K562 (cell line): ENCODE measurements around the gene PTPRT. TPM values are rescaled to one million over a fixed set of nuclear protein-coding genes. Genes with fewer than 3 reads are reported as not detected.

Experiments used
- ATAC-seq: fragments of 200-7000 bp; cut with Tn5 transposase; 3 replicates; pipeline ENCODE4 v1.9.1; 2020; ENCODE audit warnings: moderate library complexity
- BruUV-seq: library from RNA; stranded (reverse); fragments of 400-500 nt; replicated peaks from 2 replicates; lab custom pipeline; 2021; lab: Mats Ljungman, UMichigan
- CTCF ChIA-PET: fragments of 300-600 bp; formaldehyde crosslinking; extraction: SDS; loops from one replicate; lab custom pipeline; 2021; ENCODE audit warnings: low intra/inter-chr PET ratio; lab: Yijun Ruan, JAX
- POLR2A ChIA-PET: fragments of 300-600, 350-650 bp; sonication (Branson Sonifier 250); formaldehyde crosslinking; extraction: SDS; loops from one replicate; lab custom pipeline; 2021; ENCODE audit warnings: antibody characterized with exemption, inconsistent platforms; lab: Yijun Ruan, JAX
- DNase-seq, 4 experiments: peaks; one replicate each; pipeline versions ENCODE4 v3.0.0 to v3.0.0-alpha.2; 2011 to 2018; ENCODE audit warnings: low spot score in 3 of 4, mixed read lengths in 3 of 4; ENCODE audit errors: extremely low read depth in 1 of 4
- FAIRE-seq: peaks from 2 replicates; lab custom pipeline; 2011; peaks lifted over from hg19 to GRCh38; lab: Jason Lieb, UNC
- H2AFZ ChIP-seq: 2 replicates; pipeline ENCODE4 v1.6.0; 2011; ENCODE audit warnings: low read depth, low read length, control low read depth, inconsistent platforms
- H3K27ac ChIP-seq: fragments of 200-600 bp; 3 replicates; pipeline ENCODE4 v1.8.0; 2011; ENCODE audit warnings: low read depth, mild to moderate bottlenecking, control low read depth, inconsistent platforms, low read length, moderate library complexity, mixed read lengths; ENCODE audit errors: extremely low read depth
- H3K27me3 ChIP-seq, 2 experiments: fragments of 300-600 bp in 1 of 2; 2 replicates in 1 of 2; 3 replicates in 1 of 2; pipeline versions ENCODE4 v1.6.0 to v1.8.0; 2011; ENCODE audit warnings: inconsistent platforms in 2 of 2, low read length in 2 of 2, mild to moderate bottlenecking in 1 of 2, mixed read lengths in 1 of 2, moderate library complexity in 1 of 2; ENCODE audit not compliant: control insufficient read depth in 2 of 2, insufficient read depth in 2 of 2
- H3K36me3 ChIP-seq: fragments of 300-600 bp; 3 replicates; pipeline ENCODE4 v1.8.0; 2011; ENCODE audit warnings: mild to moderate bottlenecking, low read length, inconsistent platforms; ENCODE audit not compliant: control insufficient read depth, insufficient read depth
- H3K4me1 ChIP-seq, 2 experiments: fragments of 200-600 bp in 1 of 2; replicated peaks in 1 of 2; 2 replicates in 1 of 2; 3 replicates in 1 of 2; pipeline versions ENCODE4 v1.5.1 to v1.8.0; 2011; ENCODE audit warnings: inconsistent platforms in 2 of 2, low read length in 2 of 2, mild to moderate bottlenecking in 1 of 2, mixed read lengths in 1 of 2, moderate library complexity in 1 of 2; ENCODE audit not compliant: control insufficient read depth in 2 of 2, insufficient read depth in 2 of 2
- H3K4me2 ChIP-seq: 2 replicates; pipeline ENCODE4 v1.6.1; 2011; ENCODE audit warnings: low read length, control low read depth, inconsistent platforms, mixed read lengths; ENCODE audit not compliant: insufficient read depth
- H3K4me3 ChIP-seq: fragments of 200-600 bp; sonication (generic), shearing (Covaris generic); 2 replicates; pipeline ENCODE4 v1.5.1; 2016; ENCODE audit warnings: control low read depth, inconsistent platforms
- H3K79me2 ChIP-seq: fragments of 200-600 bp; 3 replicates; pipeline ENCODE4 v1.8.0; 2011; ENCODE audit warnings: low read length, inconsistent platforms; ENCODE audit not compliant: control insufficient read depth, insufficient read depth
- H3K9ac ChIP-seq, 2 experiments: 2 replicates each; pipeline versions ENCODE4 v1.6.0 to v1.6.1; 2011; ENCODE audit warnings: low read depth in 2 of 2, low read length in 2 of 2, control low read depth in 1 of 2, inconsistent platforms in 1 of 2, mild to moderate bottlenecking in 1 of 2, mixed read lengths in 1 of 2; ENCODE audit not compliant: insufficient read depth in 1 of 2
- H3K9me1 ChIP-seq: one replicate; pipeline ENCODE4 v1.6.0; 2011; ENCODE audit warnings: inconsistent platforms, mild to moderate bottlenecking, low read length, moderate library complexity; ENCODE audit not compliant: control insufficient read depth, insufficient read depth
- H3K9me3 ChIP-seq: replicated peaks from 2 replicates; pipeline ENCODE4 v1.5.1; 2011; ENCODE audit warnings: low read depth, low read length, inconsistent platforms; ENCODE audit not compliant: control insufficient read depth, insufficient read depth
- H4K20me1 ChIP-seq: replicated peaks from 2 replicates; pipeline ENCODE4 v1.6.1; 2011; ENCODE audit warnings: low read length, inconsistent platforms, mixed read lengths; ENCODE audit not compliant: control insufficient read depth, insufficient read depth
- CHD7 ChIP-seq: fragments of 200-600 bp; sonication (generic); IDR thresholded peaks from one replicate; pipeline ENCODE4 v1.6.1; 2012; ENCODE audit warnings: mild to moderate bottlenecking, low read depth, low read length, inconsistent platforms
- ETS1 ChIP-seq: conservative IDR thresholded peaks from 2 replicates; pipeline ENCODE4 v1.6.1; 2011; ENCODE audit warnings: low read depth, mild to moderate bottlenecking, low read length; ENCODE audit not compliant: control insufficient read depth
- HMG20B ChIP-seq: fragments of 250-450 bp; sonication (Bioruptor Pico); IDR thresholded peaks from 2 replicates; pipeline ENCODE4 v1.5.0; 2021; ENCODE audit warnings: mild to moderate bottlenecking
- HNRNPL ChIP-seq: fragments of 200-400 bp; formaldehyde crosslinking; IDR thresholded peaks from 2 replicates; pipeline ENCODE4 v1.6.1; 2017; ENCODE audit warnings: low read depth, mild to moderate bottlenecking, low read length
- KLF10 ChIP-seq: fragments of 250-450 bp; sonication (Bioruptor Pico); IDR thresholded peaks from 2 replicates; pipeline ENCODE4 v1.6.1; 2021; ENCODE audit warnings: matching md5 sums
- MEIS2 ChIP-seq: fragments of 450-650 bp; IDR thresholded peaks from 2 replicates; pipeline ENCODE4 v1.6.1; 2014; ENCODE audit warnings: mild to moderate bottlenecking; ENCODE audit not compliant: partially characterized antibody
- RBM17 ChIP-seq: fragments of 200-400 bp; formaldehyde crosslinking; IDR thresholded peaks from 2 replicates; pipeline ENCODE4 v1.6.1; 2017; ENCODE audit warnings: low read depth, mild to moderate bottlenecking, low read length, borderline replicate concordance
- TOE1 ChIP-seq, 2 experiments: fragments of 450-650 bp in 1 of 2; sonication (generic) in 1 of 2; formaldehyde crosslinking in 1 of 2; IDR thresholded peaks; 2 replicates each; pipeline versions ENCODE4 v1.7.1 to v1.8.0; 2016 to 2022; ENCODE audit warnings: borderline replicate concordance in 2 of 2, mild to moderate bottlenecking in 2 of 2, antibody characterized with exemption in 1 of 2, inconsistent platforms in 1 of 2, low read depth in 1 of 2, missing genetic modification reagents in 1 of 2, moderate library complexity in 1 of 2
- ZNF311 ChIP-seq: fragments of 250-450 bp; sonication (Bioruptor Pico); IDR thresholded peaks from 2 replicates; pipeline ENCODE4 v1.4.0; 2020; ENCODE audit warnings: mild to moderate bottlenecking, moderate library complexity
- WGBS: fragments of 100-300 bp; shearing (Covaris generic); methylation state at CpG from one replicate; pipeline ENCODE4 v1.1.6; 2016; ENCODE audit warnings: low coverage, mixed read lengths; ENCODE audit not compliant: insufficient coverage; ENCODE audit errors: missing lambda C conversion rate; 5-methylcytosine and 5-hydroxymethylcytosine counted together
- in situ Hi-C: fragments of 300-500 bp; cut with MboI; formaldehyde crosslinking; loops from 4 replicates; pipeline ENCODE4 v1.15.0; 2018; ENCODE audit warnings: inconsistent platforms, mixed read lengths
- intact Hi-C: fragments of 100-400 bp; cut with micrococcal nuclease; formaldehyde crosslinking; loops from 2 replicates; pipeline ENCODE4 v1.14.2; 2022
- polyA plus RNA-seq, 8 experiments: library from polyadenylated mRNA; depleted of rRNA in 4 of 8; stranded (reverse) in 5 of 8; unstranded in 3 of 8; fragments of >200 nt; fragmentation: Nextera tagmentation in 2 of 8; fragmentation: Illumina TruSeq in 1 of 8; extraction: Ambion mirVana in 2 of 8; extraction: Trizol in 1 of 8; gene quantifications; 2 replicates each; pipeline versions ENCODE4 v1.2.1 to v1.2.3, GENCODE V29; 2011 to 2014; ENCODE audit warnings: inconsistent platforms in 1 of 8, missing spikeins in 1 of 8
- total RNA-seq, 7 experiments: library from RNA; depleted of rRNA in 6 of 7; stranded (reverse); fragments of >200 nt in 6 of 7; fragmentation: Illumina TruSeq in 2 of 7; extraction: Trizol in 2 of 7; gene quantifications; 2 replicates each; pipeline versions ENCODE4 v1.2.1 to v1.2.3, GENCODE V29; 2011 to 2021; ENCODE audit warnings: low replicate concordance in 1 of 7

The PTPRT gene
- total and polyA plus RNA-seq, 9 of the 15 experiments (the other 6 are each of a cell fraction or from before 2014, with no cell fraction given), result not detected

- Histone ChIP-seq H4K20me1 (no peaks in the 10 kb centered on the region), H3K9me3 (no peaks in the 10 kb centered on the region), H3K36me3 (no peaks in the 10 kb centered on the region), H3K4me3 (no peak overlapping the region), H2AFZ (no peak overlapping the region), H3K27me3 (no peaks in the 10 kb centered on the region), H3K27ac (no peak overlapping the region), H3K4me1 (no peaks in the 10 kb centered on the region), H3K79me2 (no peaks in the 10 kb centered on the region), H3K9ac (no peak overlapping the region), H3K9me1 (no peaks in the 10 kb centered on the region), H3K4me2 (no peak overlapping the region)
- ATAC-seq (no peak), DNase-seq (no peak), FAIRE-seq (no peak)
- ChIA-PET POLR2A (no interaction called here), CTCF (no interaction called here)
- intact Hi-C loops, result no loop called here
- BruUV-seq, result no TSS peak
- 0% methylated on average over 3 of the region's 4 CpGs for WGBS
- TF ChIP-seq MEIS2 (no peak), ETS1 (no peak), RBM17 (no peak), TOE1 (IDR thresholded peaks at IDR 0.05; ENCODE audit: borderline replicate concordance) (no peak), TOE1 (CRISPR knock-in tag; IDR thresholded peaks at IDR 0.05; ENCODE audit: borderline replicate concordance, low read depth) (no peak), CHD7 (no peak), HMG20B (CRISPR knock-in tag) (no peak), ZNF311 (CRISPR knock-in tag) (no peak), HNRNPL (no peak), KLF10 (CRISPR knock-in tag) (no peak)
- in situ Hi-C loops, result no loop called here
Measured at GRCh38 chr20:42603655-42604054, 586.1 kb downstream of the PTPRT start.
